Fibroblast of skin of right quadriceps (primary cell): Measurements from ENCODE around the gene ALDH2.
"Not testable (repeated sequence)": the region's sequence is repeated elsewhere in the genome, so short reads cannot be mapped to it uniquely, and the experiment has no call there.

Source experiments
- DNase-seq: peaks from one replicate; pipeline ENCODE4 v3.0.0-alpha.2; 2013

ALDH2 gene

GRCh38 chr12:111766608-111767361 lies at the start of gene ALDH2:
Gene ALDH2 (plus strand): TSS chr12:111766933. CDS start chr12:111766983, 50 bp downstream.
- DNase-seq: peak; percentile 70

GRCh38 chr12:111719316-111719715 lies 47.4 kb upstream of the ALDH2 start:
- DNase-seq: not testable (repeated sequence)

- no peak for DNase-seq
These were observed 46.3 kb upstream of the ALDH2 start for GRCh38 chr12:111720457-111720856.

GRCh38 chr12:111723646-111724360 lies 42.9 kb upstream of the ALDH2 start:
- DNase-seq: not testable (repeated sequence)

DNA sequence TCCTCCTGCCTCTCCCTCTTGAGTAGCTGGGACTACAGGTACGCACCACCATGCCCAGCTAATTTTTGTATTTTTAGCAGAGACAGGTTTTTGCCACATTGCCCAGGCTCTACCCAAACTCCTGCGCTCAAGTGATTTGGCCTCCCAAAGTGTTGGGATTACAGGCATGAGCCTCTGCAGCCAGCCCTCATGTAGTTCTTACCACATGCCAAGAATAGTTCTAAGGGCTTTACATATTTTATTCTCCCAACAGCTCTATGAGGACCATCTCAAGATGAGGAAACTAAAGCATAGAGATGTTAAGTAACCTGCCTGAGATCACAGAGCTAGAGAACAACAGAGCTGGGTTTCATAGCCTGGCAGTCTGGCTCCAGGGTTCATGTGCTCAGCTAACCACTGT lies 37.9 kb upstream of the ALDH2 start:
- DNase-seq: no peak

DNA sequence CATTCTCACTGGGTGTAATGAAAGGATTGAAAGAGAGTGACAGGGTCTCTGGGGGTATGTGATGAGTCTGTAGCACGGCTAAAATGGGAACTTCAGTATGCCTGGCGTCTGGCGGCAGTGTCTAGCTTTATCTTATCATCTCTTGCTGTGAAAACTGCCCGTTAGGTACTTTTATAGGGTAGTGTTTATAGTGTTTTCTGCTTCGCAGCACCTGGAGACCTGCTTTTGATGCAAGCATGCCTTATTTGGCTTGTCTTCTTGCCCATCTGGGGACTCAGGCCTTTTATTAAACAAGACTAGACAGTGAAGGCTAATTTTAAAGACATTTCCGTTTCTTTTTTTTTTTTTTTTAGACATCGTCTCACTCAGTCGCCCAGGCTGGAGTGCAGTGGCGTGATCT lies 36.3 kb upstream of the ALDH2 start:
- no peak for DNase-seq

DNA sequence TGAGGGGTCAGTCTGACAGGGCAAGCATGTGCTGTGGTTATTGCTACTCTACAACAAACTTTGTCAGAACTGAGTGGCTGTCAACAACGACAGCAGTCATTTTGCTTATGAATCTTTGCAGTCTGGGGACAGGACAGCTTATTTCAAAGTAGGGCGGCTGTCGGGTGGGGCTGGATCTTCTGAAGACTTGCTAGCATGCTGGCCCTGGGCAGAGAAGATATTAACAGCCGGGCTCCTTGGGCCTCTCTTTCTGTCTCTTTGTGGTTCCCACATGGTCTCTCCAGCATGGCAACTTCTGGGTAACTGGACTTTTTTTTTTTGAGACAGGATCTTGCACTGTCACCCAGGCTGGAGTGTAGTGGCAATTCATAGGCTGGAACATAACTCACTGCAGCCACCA lies 33.9 kb upstream of the ALDH2 start:
- DNase-seq: no peak

DNA sequence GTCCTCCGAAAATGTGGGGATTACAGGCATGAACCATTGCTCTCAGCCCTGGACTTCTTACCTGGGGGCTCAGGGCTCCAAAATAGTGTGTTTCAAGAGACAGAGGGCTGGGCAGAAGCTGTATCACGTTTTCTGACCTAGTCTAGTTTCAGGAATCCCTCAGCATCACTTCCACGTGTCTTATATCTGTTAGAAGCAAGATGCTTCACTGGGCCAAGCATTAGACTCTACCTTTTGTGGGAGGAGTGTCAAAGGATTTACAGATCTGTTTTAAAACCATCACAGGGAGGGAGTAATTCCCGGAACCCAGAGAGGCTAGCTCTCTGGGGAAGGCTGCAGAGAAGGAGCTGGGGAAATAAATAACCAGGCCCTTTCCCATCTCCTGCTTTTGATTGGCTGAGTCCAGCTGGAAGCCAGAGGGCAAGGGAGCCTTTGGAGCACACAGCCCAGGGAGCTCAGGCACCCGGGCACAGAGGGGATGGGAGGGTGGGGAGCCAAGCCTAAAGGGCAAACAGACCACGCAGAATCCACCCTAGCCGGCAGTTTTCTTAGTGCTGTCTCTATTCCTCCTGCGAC lies 33.3 kb upstream of the ALDH2 start:
- DNase-seq: no peak

- not testable (repeated sequence) for DNase-seq
These were observed 27.2 kb upstream of the ALDH2 start for GRCh38 chr12:111739524-111739923.

DNA sequence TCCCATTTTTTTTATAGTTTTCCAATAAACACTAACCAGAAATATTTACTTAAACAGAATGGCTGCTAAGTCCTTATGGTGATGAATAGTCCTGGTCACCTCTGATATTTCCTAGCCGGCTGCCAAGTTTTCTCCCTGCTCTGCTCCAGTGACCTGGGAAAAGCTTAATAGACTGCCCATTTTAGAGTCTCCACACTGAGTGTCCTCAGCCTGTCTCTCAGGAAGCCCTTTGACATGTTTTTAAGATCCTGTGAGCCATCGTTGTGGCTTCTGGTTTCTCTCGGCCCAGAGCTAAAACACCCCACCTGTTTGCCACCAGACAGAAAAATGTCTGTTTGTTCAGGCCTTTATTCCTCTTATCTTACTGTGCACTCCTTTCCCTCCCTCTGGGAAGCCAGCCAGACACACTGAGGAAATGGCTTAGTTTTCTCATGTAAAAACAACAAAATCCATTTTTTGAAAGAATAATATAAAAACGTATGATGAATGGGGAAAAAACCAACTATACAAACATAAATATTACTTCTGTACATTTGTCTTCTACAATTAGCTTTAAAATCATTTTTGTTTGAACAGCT lies 25.4 kb upstream of the ALDH2 start:
- DNase-seq: no peak

DNA sequence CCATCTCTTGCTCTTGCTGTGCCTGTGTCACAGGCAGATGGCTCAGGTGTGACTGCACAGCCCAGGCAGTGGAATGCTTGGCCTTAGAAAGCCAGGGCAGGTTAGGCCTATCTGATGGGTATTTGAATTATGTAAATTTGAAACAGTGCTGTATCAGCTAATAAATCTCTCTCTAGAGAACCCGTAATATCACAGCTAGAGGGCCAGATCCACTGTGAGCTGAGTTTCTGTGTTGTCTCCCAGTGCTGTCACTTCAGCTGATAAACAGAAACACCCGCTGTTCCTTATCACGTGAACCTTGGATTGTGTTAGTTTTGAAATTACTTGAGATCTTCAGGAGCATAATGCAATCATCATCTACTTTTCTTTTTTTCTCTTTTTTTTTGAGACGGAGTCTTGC lies 21.5 kb upstream of the ALDH2 start:
- DNase-seq: no peak

DNA sequence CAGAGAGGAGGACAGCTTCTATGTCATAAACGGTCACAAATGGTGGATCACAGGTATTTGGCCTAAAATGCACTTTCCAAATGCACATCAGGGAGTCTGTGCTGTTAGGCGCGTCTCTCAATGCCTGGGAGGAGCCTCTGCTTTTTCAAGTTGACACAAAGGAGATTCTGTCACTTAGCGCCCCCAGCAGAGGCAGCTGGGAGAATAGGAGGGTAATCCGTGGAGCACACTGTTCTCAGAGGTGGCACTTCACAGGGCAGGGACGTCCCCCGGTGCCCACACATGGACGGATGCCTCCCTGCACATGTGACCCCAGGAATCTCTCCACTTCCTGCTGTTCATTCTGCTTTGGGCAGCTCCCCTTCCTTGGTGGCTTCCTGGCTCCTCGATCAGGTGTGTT lies 19.4 kb upstream of the ALDH2 start:
- no peak for DNase-seq

DNA sequence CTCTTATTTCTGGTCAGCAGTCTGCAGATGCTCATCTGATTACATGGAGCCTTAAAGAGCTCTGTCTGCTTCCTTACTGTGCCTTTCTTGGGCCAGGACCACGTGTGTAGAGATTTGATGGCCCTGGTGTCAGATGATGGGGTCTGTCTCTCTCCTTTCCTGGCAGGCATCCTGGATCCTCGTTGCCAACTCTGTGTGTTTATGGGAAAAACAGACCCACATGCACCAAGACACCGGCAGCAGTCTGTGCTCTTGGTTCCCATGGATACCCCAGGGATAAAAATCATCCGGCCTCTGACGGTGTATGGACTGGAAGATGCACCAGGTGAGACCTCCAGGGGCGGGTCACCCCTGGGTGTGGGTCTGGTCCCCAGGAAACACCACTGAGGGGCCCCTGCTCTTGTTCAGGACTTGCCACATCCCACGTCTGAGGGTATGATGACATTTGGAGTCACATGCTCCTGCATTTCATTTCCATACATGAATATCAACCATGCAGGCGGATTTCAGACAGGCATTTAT lies 18.5 kb upstream of the ALDH2 start:
- DNase-seq: no peak

DNA sequence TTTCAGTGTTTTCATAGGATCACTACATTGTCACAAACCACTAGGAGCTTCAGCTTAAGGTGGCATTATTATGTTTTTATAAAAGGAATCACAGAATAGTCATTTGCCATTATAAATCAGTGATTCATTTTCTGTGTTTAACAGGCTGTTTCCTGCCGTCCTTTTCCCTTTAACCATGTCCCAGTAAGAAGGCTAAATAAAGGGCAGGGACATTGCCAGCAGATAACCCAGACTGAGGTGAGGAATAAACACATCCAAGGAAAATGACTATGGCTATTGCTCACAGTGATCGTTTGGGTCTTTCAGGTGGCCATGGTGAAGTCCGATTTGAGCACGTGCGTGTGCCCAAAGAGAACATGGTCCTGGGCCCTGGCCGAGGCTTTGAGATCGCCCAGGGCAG lies 17.9 kb upstream of the ALDH2 start:
- no peak for DNase-seq

- no peak for DNase-seq
These were observed 17.3 kb upstream of the ALDH2 start for GRCh38 chr12:111749391-111749790.

- DNase-seq: peak; percentile 35
These were observed 13.4 kb upstream of the ALDH2 start for GRCh38 chr12:111753144-111753881.

- no peak for DNase-seq
These were observed 12.1 kb upstream of the ALDH2 start for GRCh38 chr12:111754671-111755070.

- DNase-seq: no peak
These were observed 10.5 kb upstream of the ALDH2 start for GRCh38 chr12:111756196-111756595.

DNA sequence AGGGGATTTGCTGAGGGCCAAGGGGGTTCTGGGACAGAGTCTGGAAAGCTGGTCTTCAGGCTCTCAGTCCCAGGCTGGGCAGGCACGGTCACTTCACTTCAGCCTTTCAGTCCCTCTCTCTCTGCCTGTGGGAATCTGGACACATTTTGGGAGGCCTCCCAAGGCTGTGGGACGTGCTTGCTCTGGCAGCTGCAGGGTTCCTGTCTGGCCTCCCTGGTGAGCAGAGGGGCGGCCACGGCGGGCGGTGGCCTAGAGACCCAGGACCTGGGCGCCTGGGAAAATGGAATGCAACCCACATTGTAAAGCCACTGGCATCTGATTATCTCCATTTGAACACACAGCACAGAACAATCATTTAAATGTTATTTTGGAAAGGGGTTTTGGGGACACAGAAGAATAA lies 10.1 kb upstream of the ALDH2 start:
- DNase-seq: no peak

DNA sequence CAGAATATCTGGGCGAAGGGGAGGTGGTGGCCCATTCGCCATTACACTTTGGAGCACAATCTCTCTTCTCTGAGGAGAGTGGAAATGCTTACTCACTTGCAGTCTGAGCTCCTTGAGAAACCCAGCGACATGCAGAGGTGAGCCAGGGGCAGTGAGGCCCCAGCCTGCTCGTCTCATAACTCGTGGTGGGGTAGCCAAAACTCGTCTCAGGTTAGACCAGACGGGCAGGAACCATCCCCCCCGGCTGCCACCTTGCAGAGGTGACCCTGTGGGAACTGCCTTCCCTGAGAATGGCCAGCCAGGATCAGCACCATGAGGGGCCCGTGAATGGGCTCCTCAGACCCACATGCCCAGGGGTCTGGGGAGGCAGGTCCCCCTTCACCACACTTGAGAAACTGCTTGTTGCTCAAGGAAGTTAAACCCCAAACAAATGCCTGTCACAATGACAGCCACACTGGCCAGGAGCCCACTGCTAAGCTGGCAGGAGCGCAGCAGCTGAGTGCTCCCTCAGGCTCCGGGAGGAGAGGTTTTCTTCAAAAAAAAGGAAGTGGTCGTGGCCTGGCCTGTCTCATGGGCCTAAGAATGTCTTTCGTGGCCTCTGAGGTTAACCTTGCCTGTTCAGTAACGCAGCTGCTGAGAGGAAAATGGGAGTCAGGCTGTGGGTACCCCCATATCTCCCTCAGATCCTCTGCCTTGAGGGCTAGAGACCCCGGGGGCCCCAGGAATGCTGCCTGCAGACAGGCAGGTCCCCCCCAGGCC lies 9.2 kb upstream of the ALDH2 start:
- peak; percentile 18 for DNase-seq

- DNase-seq: no peak
These were observed 8.6 kb upstream of the ALDH2 start for GRCh38 chr12:111758120-111758561.

DNA sequence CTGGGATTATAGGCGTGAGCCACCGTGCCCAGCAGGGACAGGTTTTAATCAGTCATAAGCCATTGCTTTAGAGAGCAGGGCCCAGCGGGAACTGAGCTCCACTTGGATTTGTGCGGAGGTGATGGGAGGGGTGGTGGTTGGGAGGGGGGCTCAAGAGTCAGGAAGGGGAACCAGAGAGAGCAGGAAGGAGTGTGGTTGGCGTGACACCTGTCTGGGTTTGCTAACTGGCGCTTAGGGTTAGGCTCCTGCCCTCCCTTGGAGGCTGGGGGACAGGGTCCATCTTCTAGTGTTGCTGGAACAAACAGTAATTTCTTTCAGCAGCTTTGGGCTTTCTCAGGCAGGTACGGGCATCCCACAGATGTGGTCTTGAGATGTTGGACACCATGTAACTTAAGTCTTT lies 7.5 kb upstream of the ALDH2 start:
- no peak for DNase-seq
